Thoracic aorta (tissue), 2 donors: ENCODE measurements around the gene PTPRF. TPM values are rescaled to one million over a fixed set of nuclear protein-coding genes. Genes with fewer than 3 reads are reported as not detected.

Experiments used
- ATAC-seq: fragments of 150-250 bp; one replicate; pipeline ENCODE4 v1.8.0; 2017; ENCODE audit warnings: low read depth; ENCODE audit not compliant: insufficient number of reproducible peaks, low FRiP score
- DNase-seq: peaks from one replicate; pipeline ENCODE4 v3.0.0-alpha.2; 2020; ENCODE audit warnings: low spot score
- H3K27ac ChIP-seq, 2 donors: fragments of 200-600 bp; sonication (generic); 1 replicate in 1 of 2; 2 replicates in 1 of 2; pipeline ENCODE4 v1.5.1; 2016; ENCODE audit warnings: mild to moderate bottlenecking in 2 of 2, moderate library complexity in 2 of 2
- H3K27me3 ChIP-seq: fragments of 200-600 bp; sonication (generic); replicated peaks from 2 replicates; pipeline ENCODE4 v1.6.0; 2016; ENCODE audit warnings: mild to moderate bottlenecking; ENCODE audit not compliant: insufficient read depth
- H3K36me3 ChIP-seq: fragments of 200-600 bp; sonication (generic); one replicate; pipeline ENCODE4 v1.5.1; 2016
- H3K4me1 ChIP-seq, 2 donors: fragments of 200-600 bp; sonication (generic); 1 replicate in 1 of 2; 2 replicates in 1 of 2; pipeline versions ENCODE4 v1.5.1 to v1.6.0; 2016; ENCODE audit warnings: low read depth in 2 of 2, mild to moderate bottlenecking in 1 of 2; ENCODE audit not compliant: control insufficient read depth in 1 of 2
- H3K4me3 ChIP-seq: fragments of 200-600 bp; sonication (generic); 2 replicates; pipeline ENCODE4 v1.5.1; 2016; ENCODE audit warnings: mild to moderate bottlenecking
- H3K9me3 ChIP-seq: fragments of 200-600 bp; sonication (generic); 2 replicates; pipeline ENCODE4 v1.5.1; 2016
- CTCF ChIP-seq: fragments of 200-600 bp; sonication (generic); IDR thresholded peaks from one replicate; pipeline ENCODE4 v1.5.1; 2019; ENCODE audit warnings: antibody characterized with exemption
- total RNA-seq, 2 donors: library from RNA; depleted of rRNA; stranded (reverse); fragments of >200 nt; gene quantifications; one replicate each; pipeline versions ENCODE4 v1.1.0 to v1.2.3, GENCODE V29; 2016

Gene PTPRF
- total RNA-seq, 2 donors from 2014 or later: 43.9 to 55.1 TPM

- H3K36me3 ChIP-seq: peaks cover 28% of the 10 kb centered on the region
- no peak for ATAC-seq
- no peak for TF ChIP-seq CTCF
Observed at GRCh38 chr1:43653893-43654292, 123.2 kb downstream of the PTPRF start.

GRCh38 chr1:43655953-43656352 lies 125.3 kb downstream of the PTPRF start:
- DNase-seq (no peak), ATAC-seq (no peak)
- H3K36me3 ChIP-seq: peaks cover 47% of the 10 kb centered on the region
- H3K27ac ChIP-seq: no peak overlapping the region
- H3K4me3 ChIP-seq: no peak overlapping the region
- H3K27me3 ChIP-seq: no peaks in the 10 kb centered on the region
- TF ChIP-seq CTCF: no peak
- H3K4me1 ChIP-seq: peaks cover 7 to 18% of the 10 kb centered on the region in 2 donors
- H3K9me3 ChIP-seq: no peaks in the 10 kb centered on the region

More at GRCh38 chr1:43653893-43654292, 123.2 kb downstream of the PTPRF start:
- H3K27ac ChIP-seq: no peak overlapping the region
- H3K4me1 ChIP-seq: peaks cover 9 to 21% of the 10 kb centered on the region in 2 donors
- no peaks in the 10 kb centered on the region for H3K27me3 ChIP-seq
- no peak for DNase-seq
- no peaks in the 10 kb centered on the region for H3K9me3 ChIP-seq
- no peak overlapping the region for H3K4me3 ChIP-seq

- no peak for ATAC-seq
- no peak for TF ChIP-seq CTCF
- Histone ChIP-seq H3K4me3 (no peak overlapping the region), H3K9me3 (no peaks in the 10 kb centered on the region), H3K4me1 (no peaks in the 10 kb centered on the region), H3K36me3 (peaks cover 76% of the 10 kb centered on the region), H3K27ac (no peak overlapping the region), H3K27me3 (no peaks in the 10 kb centered on the region)
- DNase-seq: no peak
Observed at GRCh38 chr1:43659212-43660166, 128.8 kb downstream of the PTPRF start.

- H3K4me1 ChIP-seq: no peaks in the 10 kb centered on the region
- no peak for TF ChIP-seq CTCF
- DNase-seq (no peak), ATAC-seq (no peak)
- H3K4me3 ChIP-seq: no peak overlapping the region
- H3K27ac ChIP-seq: no peak overlapping the region
- H3K27me3 ChIP-seq: no peaks in the 10 kb centered on the region
- H3K36me3 ChIP-seq: peaks cover 73% of the 10 kb centered on the region
- no peaks in the 10 kb centered on the region for H3K9me3 ChIP-seq
Observed at GRCh38 chr1:43660355-43660754, 129.7 kb downstream of the PTPRF start.

DNA sequence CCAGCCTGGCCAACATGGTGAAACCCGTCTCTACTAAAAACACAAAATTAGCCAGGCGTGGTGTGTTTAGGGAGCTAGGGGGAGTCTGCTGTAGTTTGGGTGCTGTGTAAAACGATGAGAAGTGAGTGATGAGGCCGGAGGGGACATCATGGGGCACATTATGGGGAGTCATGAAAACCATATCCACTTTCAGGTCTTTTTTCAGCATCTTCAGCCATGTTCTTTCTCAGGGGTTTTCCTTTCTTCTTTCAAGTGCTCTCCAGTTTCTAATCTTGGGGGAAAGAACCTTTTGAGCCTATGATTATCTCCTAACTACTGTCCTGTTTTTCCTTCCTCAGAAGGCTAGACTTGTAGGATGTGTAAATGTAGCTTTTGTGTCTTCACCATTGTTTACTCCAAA lies 133.7 kb downstream of the PTPRF start:
- no peak overlapping the region for H3K27ac ChIP-seq
- no peaks in the 10 kb centered on the region for H3K9me3 ChIP-seq
- H3K4me3 ChIP-seq: no peak overlapping the region
- no peak for TF ChIP-seq CTCF
- no peaks in the 10 kb centered on the region for H3K27me3 ChIP-seq
- H3K4me1 ChIP-seq: no peaks in the 10 kb centered on the region
- DNase-seq (no peak), ATAC-seq (no peak)
- peaks cover 85% of the 10 kb centered on the region for H3K36me3 ChIP-seq
